ENCODE measurements around the gene SIGLEC15. TPM values are rescaled to one million over a fixed set of nuclear protein-coding genes. Genes with fewer than 3 reads are reported as not detected.

The SIGLEC15 gene
- total RNA-seq, 1 donor from 2014 or later = 0.26 TPM

- Histone ChIP-seq H3K27me3 (ENCODE audit: control insufficient read depth, insufficient read depth, low read length) (no peaks in the 10 kb centered on the region), H3K36me3 (ENCODE audit: control insufficient read depth, insufficient read depth, low read length) (peaks cover 11% of the 10 kb centered on the region), H3K4me3 (ENCODE audit: low read depth, low read length) (no peak overlapping the region)
- FAIRE-seq (no peak), DNase-seq (ENCODE audit: low read depth) (no peak)
- no peak for TF ChIP-seq CTCF (IDR thresholded peaks at IDR 0.05; ENCODE audit: insufficient read depth, low read length, severe bottlenecking)
Measured at GRCh38 chr18:45870419-45870818, 44.9 kb downstream of the SIGLEC15 start.

- TF ChIP-seq CTCF (IDR thresholded peaks at IDR 0.05; ENCODE audit: insufficient read depth, low read length, severe bottlenecking) = no peak
- FAIRE-seq (no peak), DNase-seq (ENCODE audit: low read depth) (peak; percentile 77)
- peaks cover 9% of the 10 kb centered on the region for H3K36me3 ChIP-seq (ENCODE audit: control insufficient read depth, insufficient read depth, low read length)
- no peaks in the 10 kb centered on the region for H3K27me3 ChIP-seq (ENCODE audit: control insufficient read depth, insufficient read depth, low read length)
- H3K4me3 ChIP-seq (ENCODE audit: low read depth, low read length) = no peak overlapping the region
Measured at GRCh38 chr18:45871431-45872084, 46.1 kb downstream of the SIGLEC15 start.

- FAIRE-seq (no peak), DNase-seq (ENCODE audit: low read depth) (no peak)
- Histone ChIP-seq H3K27me3 (ENCODE audit: control insufficient read depth, insufficient read depth, low read length) (no peaks in the 10 kb centered on the region), H3K36me3 (ENCODE audit: control insufficient read depth, insufficient read depth, low read length) (peaks cover 6% of the 10 kb centered on the region), H3K4me3 (ENCODE audit: low read depth, low read length) (no peak overlapping the region)
- TF ChIP-seq CTCF (IDR thresholded peaks at IDR 0.05; ENCODE audit: insufficient read depth, low read length, severe bottlenecking) = no peak
Measured at GRCh38 chr18:45874491-45875184, 49.2 kb downstream of the SIGLEC15 start.

- H3K4me3 ChIP-seq (ENCODE audit: low read depth, low read length) = no peak overlapping the region
- DNase-seq (ENCODE audit: low read depth) (no peak), FAIRE-seq (no peak)
- no peak for TF ChIP-seq CTCF (IDR thresholded peaks at IDR 0.05; ENCODE audit: insufficient read depth, low read length, severe bottlenecking)
- peaks cover 3% of the 10 kb centered on the region for H3K36me3 ChIP-seq (ENCODE audit: control insufficient read depth, insufficient read depth, low read length)
- no peaks in the 10 kb centered on the region for H3K27me3 ChIP-seq (ENCODE audit: control insufficient read depth, insufficient read depth, low read length)
Measured at GRCh38 chr18:45876161-45876560, 50.7 kb downstream of the SIGLEC15 start.

- Histone ChIP-seq H3K36me3 (ENCODE audit: control insufficient read depth, insufficient read depth, low read length) (peaks cover 3% of the 10 kb centered on the region), H3K27me3 (ENCODE audit: control insufficient read depth, insufficient read depth, low read length) (no peaks in the 10 kb centered on the region), H3K4me3 (ENCODE audit: low read depth, low read length) (no peak overlapping the region)
- TF ChIP-seq CTCF (IDR thresholded peaks at IDR 0.05; ENCODE audit: insufficient read depth, low read length, severe bottlenecking) = no peak
- DNase-seq (ENCODE audit: low read depth) (no peak), FAIRE-seq (no peak)
Measured at GRCh38 chr18:45877403-45877802, 51.9 kb downstream of the SIGLEC15 start.

All from bronchial epithelial cell (primary cell).